ENCODE measurements around the gene FCHO2. TPM values are rescaled to one million over a fixed set of nuclear protein-coding genes. Genes with fewer than 3 reads are reported as not detected.

FCHO2 gene
- total and polyA plus RNA-seq, 9 donors, result 12.1 to 34.4 (median 26.0) TPM

DNA sequence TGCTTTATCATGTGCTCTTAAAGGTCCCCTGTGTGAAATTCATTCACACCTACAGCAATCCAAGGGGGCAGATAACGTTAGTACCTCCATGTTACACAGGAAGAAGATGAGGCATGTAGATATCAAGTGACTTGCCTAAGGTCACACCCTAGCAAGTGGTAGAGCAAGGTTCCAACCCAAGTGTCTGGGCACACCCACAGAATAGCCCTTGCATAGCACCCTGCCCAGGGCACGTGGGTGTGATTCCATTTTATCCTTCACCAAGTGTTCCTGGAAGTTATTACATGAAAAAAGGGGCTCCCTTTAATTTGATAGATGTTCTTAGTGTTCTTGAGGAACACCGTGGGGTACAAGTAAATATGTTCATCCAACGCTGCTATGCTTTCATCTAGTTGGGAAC is 169.4 kb downstream of the FCHO2 start:
- Histone ChIP-seq H3K27ac (no peak overlapping the region), H3K27me3 (no peaks in the 10 kb centered on the region), H3K36me3 (no peaks in the 10 kb centered on the region), H3K4me1 (ENCODE audit: insufficient read depth) (no peaks in the 10 kb centered on the region), H3K4me3 (no peak overlapping the region), H3K9me3 (no peaks in the 10 kb centered on the region)
- TF ChIP-seq, protein P1, sequence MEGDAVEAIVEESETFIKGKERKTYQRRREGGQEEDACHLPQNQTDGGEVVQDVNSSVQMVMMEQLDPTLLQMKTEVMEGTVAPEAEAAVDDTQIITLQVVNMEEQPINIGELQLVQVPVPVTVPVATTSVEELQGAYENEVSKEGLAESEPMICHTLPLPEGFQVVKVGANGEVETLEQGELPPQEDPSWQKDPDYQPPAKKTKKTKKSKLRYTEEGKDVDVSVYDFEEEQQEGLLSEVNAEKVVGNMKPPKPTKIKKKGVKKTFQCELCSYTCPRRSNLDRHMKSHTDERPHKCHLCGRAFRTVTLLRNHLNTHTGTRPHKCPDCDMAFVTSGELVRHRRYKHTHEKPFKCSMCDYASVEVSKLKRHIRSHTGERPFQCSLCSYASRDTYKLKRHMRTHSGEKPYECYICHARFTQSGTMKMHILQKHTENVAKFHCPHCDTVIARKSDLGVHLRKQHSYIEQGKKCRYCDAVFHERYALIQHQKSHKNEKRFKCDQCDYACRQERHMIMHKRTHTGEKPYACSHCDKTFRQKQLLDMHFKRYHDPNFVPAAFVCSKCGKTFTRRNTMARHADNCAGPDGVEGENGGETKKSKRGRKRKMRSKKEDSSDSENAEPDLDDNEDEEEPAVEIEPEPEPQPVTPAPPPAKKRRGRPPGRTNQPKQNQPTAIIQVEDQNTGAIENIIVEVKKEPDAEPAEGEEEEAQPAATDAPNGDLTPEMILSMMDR (IDR thresholded peaks at IDR 0.05), result no peak
- TF ChIP-seq EP300 (IDR thresholded peaks at IDR 0.05), result no peak
- no peak for TF ChIP-seq POLR2A (IDR thresholded peaks at IDR 0.05)
- no peak for DNase-seq
- WGBS, 3 donors, result 80 to 84% (median 81%) methylated on average over 4 of the region's 4 CpGs
- intact Hi-C loops (cut with DNase I), result no loop called here

DNA sequence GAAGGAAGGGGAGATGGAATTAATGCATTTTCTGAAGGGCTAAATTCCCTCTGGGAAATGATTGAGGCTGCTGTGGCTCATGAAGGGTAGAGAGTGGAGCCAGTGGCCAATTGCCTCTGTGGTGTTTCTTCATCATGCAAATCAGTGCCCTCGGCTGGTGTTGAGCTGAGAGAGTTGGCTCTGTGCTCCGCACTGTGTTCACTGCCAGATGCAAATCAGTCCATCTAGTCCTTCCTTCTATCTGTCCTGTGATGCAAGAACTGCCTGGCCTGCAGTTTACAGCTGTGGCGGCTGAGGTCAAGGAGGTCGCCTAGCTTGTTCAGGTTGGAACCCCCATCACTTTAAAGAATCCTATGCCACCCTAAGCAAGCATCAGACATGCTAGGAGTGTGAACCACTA is 170.5 kb downstream of the FCHO2 start:
- Histone ChIP-seq H3K27ac (no peak overlapping the region), H3K9me3 (no peaks in the 10 kb centered on the region), H3K27me3 (no peaks in the 10 kb centered on the region), H3K4me3 (no peak overlapping the region), H3K36me3 (no peaks in the 10 kb centered on the region), H3K4me1 (ENCODE audit: insufficient read depth) (no peaks in the 10 kb centered on the region)
- TF ChIP-seq, protein P1 (IDR thresholded peaks at IDR 0.05), result no peak
- TF ChIP-seq POLR2A (IDR thresholded peaks at IDR 0.05) (no peak), EP300 (IDR thresholded peaks at IDR 0.05) (no peak)
- intact Hi-C loops (cut with DNase I), result no loop called here
- WGBS, 3 donors, result 80 to 89% (median 88%) methylated on average over 4 of the region's 4 CpGs
- no peak for DNase-seq

DNA sequence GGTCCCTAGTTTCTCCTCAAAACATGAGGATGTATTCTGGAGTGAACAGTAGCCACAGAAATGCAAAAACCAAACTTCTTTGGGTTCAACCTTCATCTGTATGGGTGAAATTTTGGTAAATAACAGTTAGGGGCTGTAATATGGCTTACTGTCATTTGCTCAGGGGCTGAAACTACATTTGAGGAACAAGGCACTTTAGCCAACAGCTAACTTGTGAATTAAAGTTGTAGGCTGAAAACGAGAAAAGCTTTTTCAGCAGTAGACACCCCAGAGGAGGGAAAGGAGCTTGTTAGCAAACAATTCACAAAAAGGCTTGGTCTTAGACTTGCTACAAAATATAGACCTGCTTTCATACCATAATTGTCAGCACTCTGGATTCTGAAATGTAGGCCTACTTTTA is 171.1 kb downstream of the FCHO2 start:
- Histone ChIP-seq H3K36me3 (no peaks in the 10 kb centered on the region), H3K4me3 (no peak overlapping the region), H3K27me3 (no peaks in the 10 kb centered on the region), H3K4me1 (ENCODE audit: insufficient read depth) (no peaks in the 10 kb centered on the region), H3K9me3 (no peaks in the 10 kb centered on the region), H3K27ac (no peak overlapping the region)
- intact Hi-C loops (cut with DNase I), result no loop called here
- TF ChIP-seq, protein P1 (IDR thresholded peaks at IDR 0.05), result no peak
- TF ChIP-seq POLR2A (IDR thresholded peaks at IDR 0.05), result no peak
- TF ChIP-seq EP300 (IDR thresholded peaks at IDR 0.05), result no peak
- WGBS, 3 donors, result 77 to 83% (median 81%) methylated on average over 1 of the region's 1 CpG
- no peak for DNase-seq

DNA sequence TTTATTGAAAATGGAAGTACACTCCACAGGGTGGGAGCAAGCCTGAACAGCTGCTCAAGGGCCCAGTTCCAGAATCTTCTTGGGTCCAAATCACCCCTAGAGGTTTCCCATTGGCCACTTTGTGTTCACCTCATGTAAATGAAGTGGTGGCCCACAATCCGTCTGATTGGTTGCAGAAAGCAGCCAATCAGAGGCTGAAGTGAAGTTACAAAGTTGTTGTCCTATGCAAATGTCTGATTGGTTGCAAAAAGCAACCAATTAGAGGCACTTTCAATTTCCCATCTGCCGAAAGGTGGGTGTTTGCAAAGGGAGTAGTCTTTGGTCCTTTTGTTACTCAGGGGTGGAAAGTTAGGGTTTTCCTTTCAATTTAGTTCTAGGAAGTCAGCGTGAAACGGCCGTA is 173.3 kb downstream of the FCHO2 start:
- H3K9me3 ChIP-seq, result no peaks in the 10 kb centered on the region
- intact Hi-C loops (cut with DNase I), result no loop called here
- H3K27me3 ChIP-seq, result no peaks in the 10 kb centered on the region
- no peak overlapping the region for H3K27ac ChIP-seq
- 93 to 96% (median 94%) methylated on average over 5 of the region's 5 CpGs for WGBS, 3 donors
- no peak overlapping the region for H3K4me3 ChIP-seq
- H3K36me3 ChIP-seq, result no peaks in the 10 kb centered on the region
- no peak for DNase-seq
- TF ChIP-seq EP300 (IDR thresholded peaks at IDR 0.05), result no peak
- TF ChIP-seq, protein P1 (IDR thresholded peaks at IDR 0.05), result no peak
- no peak for TF ChIP-seq POLR2A (IDR thresholded peaks at IDR 0.05)
- H3K4me1 ChIP-seq (ENCODE audit: insufficient read depth), result no peaks in the 10 kb centered on the region

DNA sequence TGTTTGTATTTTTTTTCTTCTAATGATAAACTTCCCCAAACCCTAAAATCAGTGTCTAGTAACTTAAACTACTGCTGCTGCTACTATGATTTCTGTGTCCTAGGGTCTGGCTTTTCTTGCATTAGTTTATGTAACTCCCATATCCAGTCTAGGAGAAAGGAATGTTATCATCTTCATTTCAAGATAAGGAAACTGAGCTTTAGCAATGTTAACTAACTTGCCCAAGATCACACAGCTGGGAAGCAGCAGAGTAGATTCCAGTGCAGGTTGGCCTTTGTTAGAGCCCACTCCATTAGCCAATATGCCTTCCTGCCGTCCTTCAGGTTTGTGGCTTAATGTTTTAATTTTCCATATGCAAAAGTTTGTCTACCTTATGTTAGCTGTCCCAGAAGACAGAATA is 175.0 kb downstream of the FCHO2 start:
- Histone ChIP-seq H3K36me3 (no peaks in the 10 kb centered on the region), H3K27me3 (no peaks in the 10 kb centered on the region), H3K4me1 (ENCODE audit: insufficient read depth) (no peaks in the 10 kb centered on the region), H3K4me3 (no peak overlapping the region), H3K9me3 (no peaks in the 10 kb centered on the region), H3K27ac (no peak overlapping the region)
- no peak for DNase-seq
- TF ChIP-seq EP300 (IDR thresholded peaks at IDR 0.05) (no peak), POLR2A (IDR thresholded peaks at IDR 0.05) (no peak)
- TF ChIP-seq, protein P1 (IDR thresholded peaks at IDR 0.05), result no peak
- WGBS, 3 donors, result 29 to 44% (median 32%) methylated on average over 1 of the region's 1 CpG
- intact Hi-C loops (cut with DNase I), result no loop called here
